ENCODE results near the gene PWWP2B.

Gene PWWP2B

GRCh38 chr10:132417257-132417910, 20.4 kb downstream of the PWWP2B start:
- no peak for TF ChIP-seq ZNF274 (IDR thresholded peaks at IDR 0.05; ENCODE audit: low read depth, low read length)
- no peak overlapping the region for H3K4me3 ChIP-seq (ENCODE audit: low read length)

GRCh38 chr10:132417957-132418441, 21.0 kb downstream of the PWWP2B start:
- H3K4me3 ChIP-seq (ENCODE audit: low read length) = no peak overlapping the region
- no peak for TF ChIP-seq ZNF274 (IDR thresholded peaks at IDR 0.05; ENCODE audit: low read depth, low read length)

GRCh38 chr10:132418527-132419416, 21.8 kb downstream of the PWWP2B start:
- no peak overlapping the region for H3K4me3 ChIP-seq (ENCODE audit: low read length)
- TF ChIP-seq ZNF274 (IDR thresholded peaks at IDR 0.05; ENCODE audit: low read depth, low read length) = no peak

- no peak for TF ChIP-seq ZNF274 (IDR thresholded peaks at IDR 0.05; ENCODE audit: low read depth, low read length)
- no peak overlapping the region for H3K4me3 ChIP-seq (ENCODE audit: low read length)
These were observed 22.8 kb downstream of the PWWP2B start for GRCh38 chr10:132419538-132420468.

- no peak for TF ChIP-seq ZNF274 (IDR thresholded peaks at IDR 0.05; ENCODE audit: low read depth, low read length)
- no peak overlapping the region for H3K4me3 ChIP-seq (ENCODE audit: low read length)
These were observed 23.5 kb downstream of the PWWP2B start for GRCh38 chr10:132420469-132420980.

- no peak for TF ChIP-seq ZNF274 (IDR thresholded peaks at IDR 0.05; ENCODE audit: low read depth, low read length)
- no peak overlapping the region; the same call in 1 of the 2 replicates for H3K4me3 ChIP-seq (ENCODE audit: low read length)
These were observed 24.2 kb downstream of the PWWP2B start for GRCh38 chr10:132420981-132421846.

- no peak overlapping the region; the same call in 1 of the 2 replicates for H3K4me3 ChIP-seq (ENCODE audit: low read length)
- TF ChIP-seq ZNF274 (IDR thresholded peaks at IDR 0.05; ENCODE audit: low read depth, low read length) = no peak
These were observed 25.1 kb downstream of the PWWP2B start for GRCh38 chr10:132421847-132422751.

GRCh38 chr10:132422903-132423825, 26.2 kb downstream of the PWWP2B start:
- H3K4me3 ChIP-seq (ENCODE audit: low read length) = no peak overlapping the region; the same call in 1 of the 2 replicates
- no peak for TF ChIP-seq ZNF274 (IDR thresholded peaks at IDR 0.05; ENCODE audit: low read depth, low read length)

GRCh38 chr10:132423966-132424861, 27.2 kb downstream of the PWWP2B start:
- H3K4me3 ChIP-seq (ENCODE audit: low read length) = no peak overlapping the region
- no peak for TF ChIP-seq ZNF274 (IDR thresholded peaks at IDR 0.05; ENCODE audit: low read depth, low read length)

All from GM08714 (cell line).